NCI-H2107 (cell line): Measurements from ENCODE around the gene EPHA10.

Experiments
- DNase-seq: peaks from one replicate; lab custom pipeline; 2025; lab: John Stamatoyannopoulos, UW

Gene EPHA10

GRCh38 chr1:37734629-37735591 is 30.0 kb downstream of the EPHA10 start:
- no peak for DNase-seq

GRCh38 chr1:37732111-37732780 is 32.7 kb downstream of the EPHA10 start:
- DNase-seq = no peak

- DNase-seq = no peak
These were observed 33.5 kb downstream of the EPHA10 start for GRCh38 chr1:37731312-37732019.

- DNase-seq = no peak
These were observed 34.5 kb downstream of the EPHA10 start for GRCh38 chr1:37730376-37730775.

- no peak for DNase-seq
These were observed 36.5 kb downstream of the EPHA10 start for GRCh38 chr1:37728416-37728815.

GRCh38 chr1:37726751-37727585 is 38.0 kb downstream of the EPHA10 start:
- no peak for DNase-seq

GRCh38 chr1:37725851-37726613 is 38.9 kb downstream of the EPHA10 start:
- no peak for DNase-seq

- no peak for DNase-seq
These were observed 40.3 kb downstream of the EPHA10 start for GRCh38 chr1:37724575-37724974.

- no peak for DNase-seq
These were observed 41.4 kb downstream of the EPHA10 start for GRCh38 chr1:37723390-37724078.

- no peak for DNase-seq
These were observed 41.9 kb downstream of the EPHA10 start for GRCh38 chr1:37723072-37723389.

GRCh38 chr1:37722181-37723071 is 42.5 kb downstream of the EPHA10 start:
- no peak for DNase-seq

- DNase-seq = no peak
These were observed 43.4 kb downstream of the EPHA10 start for GRCh38 chr1:37721565-37721964.

GRCh38 chr1:37720231-37721130 is 44.4 kb downstream of the EPHA10 start:
- no peak for DNase-seq

GRCh38 chr1:37719572-37720195 is 45.2 kb downstream of the EPHA10 start:
- no peak for DNase-seq

- DNase-seq = no peak
These were observed 45.9 kb downstream of the EPHA10 start for GRCh38 chr1:37718901-37719571.

- DNase-seq = no peak
These were observed 46.6 kb downstream of the EPHA10 start for GRCh38 chr1:37718181-37718900.

- no peak for DNase-seq
These were observed 47.3 kb downstream of the EPHA10 start for GRCh38 chr1:37717631-37718030.
